Smooth muscle cell (in vitro differentiated cells): Measurements from ENCODE around the gene ADCY3. TPM values are rescaled to one million over a fixed set of nuclear protein-coding genes. Genes with fewer than 3 reads are reported as not detected.

Experiments
- DNase-seq: peaks from one replicate; lab custom pipeline; 2025; ENCODE audit not compliant: unreplicated experiment; lab: John Stamatoyannopoulos, UW
- H2AFZ ChIP-seq: fragments of 200-600 bp; sonication (generic); 2 replicates; pipeline ENCODE4 v1.6.0; 2016; ENCODE audit warnings: antibody characterized with exemption, low read depth, mild to moderate bottlenecking
- H3F3A ChIP-seq: fragments of 200-600 bp; sonication (generic); 2 replicates; pipeline ENCODE4 v1.6.0; 2017; ENCODE audit warnings: antibody characterized with exemption, low read depth
- H3K27ac ChIP-seq: fragments of 200-600 bp; sonication (generic); 2 replicates; pipeline ENCODE4 v1.5.1; 2016; ENCODE audit warnings: low read depth, mild to moderate bottlenecking
- H3K27me3 ChIP-seq: fragments of 200-600 bp; sonication (generic); 2 replicates; pipeline ENCODE4 v1.6.1; 2016; ENCODE audit warnings: low read depth, mild to moderate bottlenecking
- H3K36me3 ChIP-seq: fragments of 200-600 bp; sonication (generic); 2 replicates; pipeline ENCODE4 v1.5.1; 2016; ENCODE audit warnings: low read depth
- H3K4me1 ChIP-seq: fragments of 200-600 bp; sonication (generic); 2 replicates; pipeline ENCODE4 v1.5.1; 2016; ENCODE audit warnings: low read depth
- H3K4me2 ChIP-seq: fragments of 200-600 bp; sonication (generic); 2 replicates; pipeline ENCODE4 v1.6.0; 2016; ENCODE audit warnings: mild to moderate bottlenecking
- H3K4me3 ChIP-seq: fragments of 200-600 bp; sonication (generic); 2 replicates; pipeline ENCODE4 v1.5.1; 2016; ENCODE audit warnings: mild to moderate bottlenecking
- H3K79me2 ChIP-seq: fragments of 200-600 bp; sonication (generic); 2 replicates; pipeline ENCODE4 v1.6.0; 2016; ENCODE audit warnings: low read depth, mild to moderate bottlenecking
- H3K9ac ChIP-seq: fragments of 200-600 bp; sonication (generic); 2 replicates; pipeline ENCODE4 v1.6.0; 2016; ENCODE audit warnings: low read depth
- H3K9me3 ChIP-seq: fragments of 200-600 bp; sonication (generic); replicated peaks from 2 replicates; pipeline ENCODE4 v1.5.1; 2016; ENCODE audit warnings: low read depth
- H4K20me1 ChIP-seq: fragments of 200-600 bp; sonication (generic); 2 replicates; pipeline ENCODE4 v1.6.0; 2016; ENCODE audit warnings: low read depth
- CTCF ChIP-seq: fragments of 200-600 bp; sonication (generic); IDR thresholded peaks from 2 replicates; pipeline ENCODE4 v1.5.1; 2017; ENCODE audit warnings: borderline replicate concordance, mild to moderate bottlenecking, antibody characterized with exemption; ENCODE audit not compliant: insufficient read depth, poor library complexity, severe bottlenecking
- WGBS: methylation state at CpG from one replicate; pipeline ENCODE4 v1.1.7; 2016; ENCODE audit warnings: low lambda C conversion rate; 5-methylcytosine and 5-hydroxymethylcytosine counted together
- polyA plus RNA-seq: library from polyadenylated mRNA; unstranded; fragments of >200 nt; fragmentation: Nextera tagmentation; extraction: Ambion mirVana; gene quantifications from 2 replicates; pipeline ENCODE4 v1.2.1, GENCODE V29; 2016
- total RNA-seq: library from RNA; depleted of rRNA; stranded (reverse); fragments of >200 nt; gene quantifications from 2 replicates; pipeline ENCODE4 v1.2.3, GENCODE V29; 2014

ADCY3 gene
- total and polyA plus RNA-seq, 2 experiments from 2014 or later = 20.8 to 41.7 TPM

GRCh38 chr2:24797644-24798043 lies 122.4 kb downstream of the ADCY3 start:
- no peak for TF ChIP-seq CTCF
- H4K20me1 ChIP-seq = no peaks in the 10 kb centered on the region
- 98% methylated on average over 2 of the region's 2 CpGs for WGBS

GRCh38 chr2:24793761-24794435 lies 126.1 kb downstream of the ADCY3 start:
- peaks cover 52% of the 10 kb centered on the region for H3K79me2 ChIP-seq
- peak overlapping the region; percentile 82 for H3K4me3 ChIP-seq
- peak overlapping the region; percentile 36 for H3K27ac ChIP-seq
- no peaks in the 10 kb centered on the region for H3K36me3 ChIP-seq
- TF ChIP-seq CTCF = no peak
- H3K4me1 ChIP-seq = peaks cover 20% of the 10 kb centered on the region
- peak overlapping the region; percentile 95 for H3K9ac ChIP-seq
- no peak for DNase-seq
- H3K9me3 ChIP-seq = no peaks in the 10 kb centered on the region
- H2AFZ ChIP-seq = peak overlapping the region; percentile 93
- under 1% methylated on average over 14 of the region's 14 CpGs for WGBS
- H3F3A ChIP-seq = peaks cover 4% of the 10 kb centered on the region
- peak overlapping the region; percentile 91 for H3K4me2 ChIP-seq
- H3K27me3 ChIP-seq = no peaks in the 10 kb centered on the region
- no peaks in the 10 kb centered on the region for H4K20me1 ChIP-seq

More at GRCh38 chr2:24797644-24798043, 122.4 kb downstream of the ADCY3 start:
- DNase-seq = no peak
- H3K79me2 ChIP-seq = peaks cover 68% of the 10 kb centered on the region
- H3K9ac ChIP-seq = no peak overlapping the region
- no peak overlapping the region for H2AFZ ChIP-seq
- peaks cover 6% of the 10 kb centered on the region for H3K36me3 ChIP-seq
- H3K27ac ChIP-seq = no peak overlapping the region
- H3K4me1 ChIP-seq = peaks cover 13% of the 10 kb centered on the region
- H3F3A ChIP-seq = no peaks in the 10 kb centered on the region
- H3K27me3 ChIP-seq = no peaks in the 10 kb centered on the region
- H3K9me3 ChIP-seq = no peaks in the 10 kb centered on the region
- no peak overlapping the region for H3K4me2 ChIP-seq
- no peak overlapping the region for H3K4me3 ChIP-seq

- Histone ChIP-seq H3K9ac (peak within 1 kb of the TSS; percentile 95), H3K4me1 (peaks cover 20% of the 10 kb centered on the region), H3F3A (peaks cover 4% of the 10 kb centered on the region), H4K20me1 (no peaks in the 10 kb centered on the region), H3K27ac (peak within 1 kb of the TSS; percentile 96), H3K9me3 (no peaks in the 10 kb centered on the region), H3K79me2 (peaks cover 44% of the 10 kb centered on the region), H3K4me3 (peak within 1 kb of the TSS; percentile 82), H3K27me3 (no peaks in the 10 kb centered on the region), H2AFZ (peak within 1 kb of the TSS; percentile 93), H3K4me2 (peak within 1 kb of the TSS; percentile 91), H3K36me3 (no peaks in the 10 kb centered on the region)
- TF ChIP-seq CTCF = peak; percentile 48
- WGBS = under 1% methylated on average over 70 of the region's 74 CpGs
- peak; percentile 99 for DNase-seq
These were observed 126.9 kb downstream of the ADCY3 start, which contains the start of the genes CENPO and PTRHD1 for GRCh38 chr2:24792874-24793760. Gene CENPO (plus strand): TSS chr2:24793425. CDS start chr2:24793920, 495 bp downstream. Gene PTRHD1 (minus strand): TSS chr2:24793391. CDS start chr2:24793377, 14 bp downstream.
